HT1080 (cell line): ENCODE data around the gene GH2. TPM values are rescaled to one million over a fixed set of nuclear protein-coding genes. Genes with fewer than 3 reads are reported as not detected.
A peak's percentile ranks its signal among the peaks of the same experiment; 100 is the strongest.
"Not testable (repeated sequence)": the region's sequence is repeated elsewhere in the genome, so short reads cannot be mapped to it uniquely, and the experiment has no call there.

Source experiments
- DNase-seq: peaks from one replicate; pipeline ENCODE4 v3.0.0-alpha.2; 2015; ENCODE audit warnings: low read depth
- total RNA-seq: library from RNA; depleted of rRNA; stranded (reverse); fragments of >200 nt; shearing (Covaris generic); gene quantifications from 2 replicates; pipeline ENCODE4 v1.2.3, GENCODE V29; 2014

The GH2 gene
- total RNA-seq, 1 experiment from 2014 or later = not detected

GRCh38 chr17:63911657-63912100 is 29.9 kb upstream of the GH2 start:
- peak; percentile 40 for DNase-seq

DNA sequence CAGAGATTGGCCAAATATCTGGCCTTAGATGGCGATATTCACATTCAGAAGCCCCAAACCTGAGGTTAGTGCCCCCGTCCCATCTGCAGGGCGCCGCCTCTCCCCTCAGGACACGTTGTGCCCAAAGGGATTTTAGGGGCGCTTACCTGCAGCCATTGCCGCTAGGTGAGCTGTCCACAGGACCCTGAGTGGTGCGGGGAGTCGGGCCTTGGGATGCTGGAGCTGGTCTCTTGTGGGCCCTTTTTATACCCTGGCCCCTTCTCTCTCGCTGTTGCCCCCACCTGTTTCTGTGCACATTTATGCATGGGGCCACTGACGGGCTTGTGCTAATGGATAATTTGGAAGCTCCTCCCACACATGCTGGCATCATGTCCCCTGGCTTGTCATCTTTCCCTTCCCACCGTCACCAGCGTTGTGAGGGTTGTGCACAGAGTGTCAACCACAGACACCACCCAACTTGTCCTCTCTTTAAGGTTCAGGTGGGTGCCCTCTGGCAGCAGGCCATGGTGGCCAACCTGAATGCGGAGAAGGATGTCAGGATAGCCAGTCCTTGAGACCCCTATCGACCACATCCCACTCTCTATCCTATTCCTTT is 29.4 kb upstream of the GH2 start, which contains the start of gene CSHL1:
Gene CSHL1, minus strand, starts transcription at position 218 of the 595 bp plus-strand sequence. Its CDS starts 62 bp downstream, at position 156.
- DNase-seq = no peak

GRCh38 chr17:63910096-63910495 is 28.4 kb upstream of the GH2 start:
- DNase-seq = no peak

DNA sequence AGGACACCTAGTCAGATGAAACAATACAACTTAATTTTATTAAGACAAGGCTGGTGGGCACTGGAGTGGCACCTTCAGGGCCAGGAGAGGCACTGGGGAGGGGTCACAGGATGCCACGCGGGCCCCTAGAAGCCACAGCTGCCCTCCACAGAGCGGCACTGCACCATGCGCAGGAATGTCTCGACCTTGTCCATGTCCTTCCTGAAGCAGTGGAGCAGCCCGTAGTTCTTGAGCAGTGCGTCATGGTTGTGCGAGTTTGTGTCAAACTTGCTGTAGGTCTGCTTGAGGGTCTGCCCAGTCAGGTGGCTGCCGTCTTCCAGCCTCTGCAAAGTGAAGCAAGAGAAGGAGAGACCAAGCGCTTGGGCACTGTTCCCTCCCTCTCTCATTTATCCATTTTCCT is 27.8 kb upstream of the GH2 start:
- DNase-seq = not testable (repeated sequence)

DNA sequence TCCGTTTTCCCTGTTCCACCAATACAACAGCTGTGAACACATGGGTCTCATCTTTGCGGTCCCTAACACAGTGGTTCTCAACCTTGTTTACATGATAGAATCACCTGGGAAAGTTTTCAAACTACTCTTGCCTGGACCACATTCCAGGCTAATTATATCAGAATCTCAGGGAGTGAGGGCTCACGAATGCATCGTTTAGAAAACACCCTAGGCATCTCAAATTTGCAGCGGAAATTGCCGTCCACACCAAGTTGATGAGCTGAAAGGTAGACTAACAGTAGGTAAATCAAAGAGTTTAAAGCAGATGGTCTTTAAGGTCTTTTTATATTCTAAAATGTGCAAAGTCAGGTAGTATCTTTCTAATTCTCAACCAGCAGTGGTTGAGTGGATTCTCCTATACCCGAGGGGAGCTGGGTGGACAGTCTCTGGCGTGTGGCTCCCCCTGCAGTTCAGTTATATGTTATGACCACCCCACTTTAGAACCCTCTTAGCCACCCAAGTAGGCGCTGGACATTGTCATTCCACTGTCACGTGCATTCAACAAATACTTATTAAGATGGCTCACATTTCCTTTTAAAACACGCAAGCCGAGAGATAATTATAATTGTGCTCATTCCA is 25.5 kb upstream of the GH2 start:
- DNase-seq = not testable (repeated sequence)

GRCh38 chr17:63904796-63905195 is 23.1 kb upstream of the GH2 start:
- DNase-seq = not testable (repeated sequence)

DNA sequence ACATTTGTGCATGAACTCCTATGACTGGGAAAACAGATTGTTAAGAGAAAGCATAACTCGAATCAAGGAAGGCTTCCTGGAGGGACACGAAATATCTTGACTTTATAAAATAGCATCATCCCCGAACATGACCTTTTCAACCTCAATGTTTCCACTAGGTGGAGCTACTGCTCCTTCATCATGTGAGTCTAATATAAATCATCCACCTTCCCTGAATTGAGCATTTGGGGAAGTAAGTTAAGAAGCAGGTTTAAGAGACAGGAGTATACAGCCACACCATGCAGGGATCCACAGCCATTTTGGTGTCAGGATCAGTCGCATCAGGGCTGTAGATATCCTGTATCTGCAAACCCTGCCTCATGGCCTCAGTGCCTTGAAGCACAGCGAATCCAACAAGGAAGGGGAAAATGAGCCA is 22.1 kb upstream of the GH2 start:
- DNase-seq = not testable (repeated sequence)

DNA sequence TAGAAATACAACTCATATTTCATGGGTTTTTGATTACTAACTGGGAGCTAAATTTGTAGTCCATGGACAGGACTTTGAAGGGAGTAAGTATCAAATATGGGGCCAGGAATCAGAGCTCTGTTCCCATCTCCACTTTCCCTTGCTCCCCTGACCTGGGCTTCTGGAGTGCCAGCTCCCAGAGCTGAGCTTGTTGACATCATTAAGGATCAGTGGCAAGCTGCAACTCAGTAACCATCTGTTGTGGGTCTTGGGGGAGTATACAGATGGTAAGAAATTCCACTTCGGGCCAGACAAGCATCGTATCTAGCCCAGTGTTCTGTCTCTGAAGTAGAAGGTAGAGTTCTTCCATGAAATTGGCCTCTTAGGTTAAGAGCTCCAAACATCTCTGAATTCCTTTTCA is 20.2 kb upstream of the GH2 start:
- not testable (repeated sequence) for DNase-seq

GRCh38 chr17:63898899-63899798 is 17.4 kb upstream of the GH2 start:
- DNase-seq = not testable (repeated sequence)

GRCh38 chr17:63896524-63897354 is 15.0 kb upstream of the GH2 start, which contains the start of gene CSH1:
CSH1 (minus strand) TSS chr17:63896574; CDS start chr17:63896511, 63 bp downstream.
- not testable (repeated sequence) for DNase-seq

- not testable (repeated sequence) for DNase-seq
Observed at GRCh38 chr17:63894821-63895220, 13.1 kb upstream of the GH2 start.

GRCh38 chr17:63894021-63894420 is 12.3 kb upstream of the GH2 start:
- not testable (repeated sequence) for DNase-seq

DNA sequence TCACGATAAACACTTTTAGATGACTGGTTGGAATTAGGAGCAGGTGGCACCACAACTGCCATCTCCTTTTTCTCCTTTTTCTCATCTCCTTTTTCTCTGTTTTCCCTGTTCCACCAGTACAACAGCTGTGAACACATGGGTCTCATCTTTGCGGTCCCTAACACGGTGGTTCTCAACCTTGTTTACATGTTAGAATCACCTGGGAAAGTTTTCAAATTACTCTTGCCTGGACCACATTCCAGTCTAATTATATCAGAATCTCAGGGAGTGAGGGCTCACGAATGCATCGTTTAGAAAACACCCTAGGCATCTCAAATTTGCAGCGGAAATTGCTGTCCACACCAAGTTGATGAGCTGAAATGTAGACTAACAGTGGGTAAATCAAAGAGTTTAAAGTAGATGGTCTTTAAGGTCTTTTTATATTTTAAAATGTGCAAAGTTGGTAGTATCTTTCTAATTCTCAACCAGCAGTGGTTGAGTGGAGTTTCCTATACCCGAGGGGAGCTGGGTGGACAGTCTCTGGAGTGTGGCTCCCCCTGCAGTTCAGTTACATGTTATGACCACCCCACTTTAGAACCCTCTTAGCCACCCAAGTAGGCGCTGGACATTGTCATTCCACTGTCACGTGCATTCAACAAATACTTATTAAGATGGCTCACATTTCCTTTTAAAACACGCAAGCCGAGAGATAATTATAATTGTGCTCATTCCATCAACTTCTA is 10.7 kb upstream of the GH2 start:
- DNase-seq = not testable (repeated sequence)

GRCh38 chr17:63889026-63889848 is 7.5 kb upstream of the GH2 start:
- not testable (repeated sequence) for DNase-seq

GRCh38 chr17:63885119-63885518 is 3.4 kb upstream of the GH2 start:
- DNase-seq = not testable (repeated sequence)

DNA sequence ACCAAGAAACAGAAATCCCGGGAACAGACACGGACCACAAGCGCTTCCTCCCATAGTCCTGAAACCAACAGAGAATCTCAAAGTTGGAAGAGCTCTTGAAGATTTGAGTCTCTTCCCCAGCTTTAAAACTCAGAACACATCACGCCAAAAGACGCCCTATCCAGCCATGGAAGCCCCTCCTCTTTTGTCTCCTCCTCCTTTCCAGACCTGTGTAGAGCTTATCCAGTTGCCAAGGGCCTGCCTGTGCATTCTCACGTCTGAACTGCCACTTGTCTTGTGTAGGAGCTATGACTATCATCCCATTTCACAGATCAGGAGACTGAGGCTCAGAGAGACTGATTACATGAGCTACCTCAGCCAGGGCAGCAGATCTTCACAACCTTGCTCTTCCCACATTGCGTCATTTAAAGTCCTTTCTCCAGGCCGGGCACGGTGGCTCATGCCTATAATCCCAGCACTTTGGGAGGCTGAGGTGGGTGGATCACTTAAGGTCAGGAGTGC is 932 bp upstream of the GH2 start:
- DNase-seq = not testable (repeated sequence)

DNA sequence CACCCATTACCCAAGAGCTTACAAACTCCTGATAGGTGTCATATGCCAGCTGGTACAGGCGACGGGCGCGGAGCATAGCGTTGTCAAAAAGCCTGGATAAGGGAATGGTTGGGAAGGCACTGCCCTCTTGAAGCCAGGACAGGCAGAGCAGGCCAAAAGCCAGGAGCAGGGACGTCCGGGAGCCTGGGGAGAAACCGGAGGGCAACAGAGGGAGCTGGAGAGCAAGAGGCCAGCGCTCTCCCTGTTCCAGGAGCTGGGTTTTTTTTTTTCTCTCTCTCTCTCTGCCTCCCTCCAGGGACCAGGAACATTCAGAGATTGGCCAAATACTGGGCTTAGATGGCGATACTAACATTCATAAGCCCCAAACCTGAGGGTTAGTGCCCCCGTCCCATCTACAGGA is 407 bp downstream of the GH2 start:
- DNase-seq = not testable (repeated sequence)

DNA sequence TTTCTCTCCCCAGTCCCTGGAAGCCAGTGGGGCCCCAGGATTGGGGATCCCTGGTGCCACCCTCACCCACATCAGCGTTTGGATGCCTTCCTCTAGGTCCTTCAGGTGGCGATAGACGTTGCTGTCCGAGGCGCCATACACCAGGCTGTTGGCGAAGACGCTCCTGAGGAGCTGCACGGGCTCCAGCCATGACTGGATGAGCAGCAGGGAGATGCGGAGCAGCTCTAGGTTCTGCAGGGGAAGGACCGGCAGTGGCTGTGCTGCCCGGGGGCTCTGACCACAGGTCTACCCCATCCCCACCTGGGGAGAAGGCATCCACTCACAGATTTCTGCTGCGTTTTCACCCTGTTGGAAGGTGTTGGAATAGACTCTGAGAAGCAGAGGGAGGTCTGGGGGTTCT is 1.0 kb downstream of the GH2 start:
- DNase-seq = no peak

- not testable (repeated sequence) for DNase-seq
Observed at GRCh38 chr17:63878413-63878812, 3.3 kb downstream of the GH2 start.
